Measurements from ENCODE around the gene TPR. TPM values are rescaled to one million over a fixed set of nuclear protein-coding genes. Genes with fewer than 3 reads are reported as not detected.

The TPR gene
- polyA plus RNA-seq, 4 donors = 89.1 to 107 (median 102) TPM

GRCh38 chr1:186292875-186293274, 82.2 kb downstream of the TPR start:
- DNase-seq (ENCODE audit: low read depth in 4 of 4, low spot score in 3 of 4) = no peak

- no peak for DNase-seq (ENCODE audit: low read depth in 4 of 4, low spot score in 3 of 4)
These were observed 83.8 kb downstream of the TPR start for GRCh38 chr1:186291271-186291670.

- no peak for DNase-seq (ENCODE audit: low read depth in 4 of 4, low spot score in 3 of 4)
These were observed 85.0 kb downstream of the TPR start for GRCh38 chr1:186289943-186290545.

GRCh38 chr1:186286615-186287315, 88.3 kb downstream of the TPR start:
- no peak for DNase-seq (ENCODE audit: low read depth in 4 of 4, low spot score in 3 of 4)

- no peak for DNase-seq (ENCODE audit: low read depth in 4 of 4, low spot score in 3 of 4)
These were observed 91.7 kb downstream of the TPR start for GRCh38 chr1:186283374-186283773.

GRCh38 chr1:186282466-186282865, 92.6 kb downstream of the TPR start:
- DNase-seq (ENCODE audit: low read depth in 4 of 4, low spot score in 3 of 4) = no peak

- no peak for DNase-seq (ENCODE audit: low read depth in 4 of 4, low spot score in 3 of 4)
These were observed 99.2 kb downstream of the TPR start for GRCh38 chr1:186275822-186276221.

GRCh38 chr1:186272486-186272885, 102.6 kb downstream of the TPR start:
- DNase-seq (ENCODE audit: low read depth in 4 of 4, low spot score in 3 of 4) = no peak

- no peak for DNase-seq (ENCODE audit: low read depth in 4 of 4, low spot score in 3 of 4)
These were observed 104.0 kb downstream of the TPR start for GRCh38 chr1:186271032-186271431.

Other genes with a start within 250 kb of the TPR start
- under 1 TPM; 0.12 to 0.34 (median 0.19) TPM for gene PRG4, start 79.0 kb downstream of the TPR start, polyA plus RNA-seq (ENCODE audit: insufficient read length in 4 of 4)
- gene ODR4, start 585 bp upstream of the TPR start, polyA plus RNA-seq (ENCODE audit: insufficient read length in 4 of 4) = 10 to 100 TPM; 28.3 to 36.9 (median 32.2) TPM
- gene PDC, start 85.9 kb upstream of the TPR start, polyA plus RNA-seq (ENCODE audit: insufficient read length in 4 of 4) = under 1 TPM; 0.10 to 0.24 (median 0.19) TPM